ENCODE measurements around the gene GLRA3. TPM values are rescaled to one million over a fixed set of nuclear protein-coding genes. Genes with fewer than 3 reads are reported as not detected.

The GLRA3 gene
- total and polyA plus RNA-seq, 8 donors: 0.03 to 0.11 (median 0.04) TPM; not detected in 3

DNA sequence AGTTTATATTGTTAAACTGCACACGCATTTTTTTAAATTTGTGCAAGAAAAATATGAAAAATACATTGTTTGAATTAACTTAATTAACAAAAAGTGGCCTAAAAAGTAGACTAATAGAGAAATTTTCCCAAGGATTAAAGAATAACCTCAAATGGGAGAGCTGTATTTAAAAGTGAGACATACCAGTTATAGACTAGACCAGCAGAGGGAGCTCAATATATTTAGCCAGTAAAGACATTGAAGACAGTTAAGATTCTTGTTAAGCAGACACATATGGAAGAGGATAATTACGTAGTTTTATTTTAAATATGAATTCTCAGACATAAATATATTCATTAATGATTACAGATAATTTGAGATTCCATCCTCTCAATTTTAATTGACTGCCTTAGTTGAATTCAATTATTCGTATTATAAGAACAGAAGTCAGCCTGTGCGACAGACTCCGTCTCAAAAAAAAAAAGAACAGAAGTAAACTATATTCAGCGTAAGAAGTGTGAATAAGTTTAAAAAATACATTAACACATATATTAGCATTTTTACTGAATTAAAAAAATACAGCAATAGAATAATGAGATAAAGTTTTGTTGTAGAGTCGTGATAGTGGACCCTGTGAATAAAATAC, 64.8 kb downstream of the GLRA3 start:
- intact Hi-C loops (cut with DNase I): no loop called here
- Histone ChIP-seq H3K27me3 (no peaks in the 10 kb centered on the region), H3K4me1 (no peaks in the 10 kb centered on the region), H3K36me3 (no peaks in the 10 kb centered on the region), H3K27ac (no peak overlapping the region), H3K4me3 (no peak overlapping the region), H3K9me3 (no peaks in the 10 kb centered on the region)
- TF ChIP-seq, protein P1, sequence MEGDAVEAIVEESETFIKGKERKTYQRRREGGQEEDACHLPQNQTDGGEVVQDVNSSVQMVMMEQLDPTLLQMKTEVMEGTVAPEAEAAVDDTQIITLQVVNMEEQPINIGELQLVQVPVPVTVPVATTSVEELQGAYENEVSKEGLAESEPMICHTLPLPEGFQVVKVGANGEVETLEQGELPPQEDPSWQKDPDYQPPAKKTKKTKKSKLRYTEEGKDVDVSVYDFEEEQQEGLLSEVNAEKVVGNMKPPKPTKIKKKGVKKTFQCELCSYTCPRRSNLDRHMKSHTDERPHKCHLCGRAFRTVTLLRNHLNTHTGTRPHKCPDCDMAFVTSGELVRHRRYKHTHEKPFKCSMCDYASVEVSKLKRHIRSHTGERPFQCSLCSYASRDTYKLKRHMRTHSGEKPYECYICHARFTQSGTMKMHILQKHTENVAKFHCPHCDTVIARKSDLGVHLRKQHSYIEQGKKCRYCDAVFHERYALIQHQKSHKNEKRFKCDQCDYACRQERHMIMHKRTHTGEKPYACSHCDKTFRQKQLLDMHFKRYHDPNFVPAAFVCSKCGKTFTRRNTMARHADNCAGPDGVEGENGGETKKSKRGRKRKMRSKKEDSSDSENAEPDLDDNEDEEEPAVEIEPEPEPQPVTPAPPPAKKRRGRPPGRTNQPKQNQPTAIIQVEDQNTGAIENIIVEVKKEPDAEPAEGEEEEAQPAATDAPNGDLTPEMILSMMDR (IDR thresholded peaks at IDR 0.05): peak; percentile 33 to 69
- peak; percentile 88 for ATAC-seq
- peak in 2 of 4 donors; percentile 18 to 28 for DNase-seq

DNA sequence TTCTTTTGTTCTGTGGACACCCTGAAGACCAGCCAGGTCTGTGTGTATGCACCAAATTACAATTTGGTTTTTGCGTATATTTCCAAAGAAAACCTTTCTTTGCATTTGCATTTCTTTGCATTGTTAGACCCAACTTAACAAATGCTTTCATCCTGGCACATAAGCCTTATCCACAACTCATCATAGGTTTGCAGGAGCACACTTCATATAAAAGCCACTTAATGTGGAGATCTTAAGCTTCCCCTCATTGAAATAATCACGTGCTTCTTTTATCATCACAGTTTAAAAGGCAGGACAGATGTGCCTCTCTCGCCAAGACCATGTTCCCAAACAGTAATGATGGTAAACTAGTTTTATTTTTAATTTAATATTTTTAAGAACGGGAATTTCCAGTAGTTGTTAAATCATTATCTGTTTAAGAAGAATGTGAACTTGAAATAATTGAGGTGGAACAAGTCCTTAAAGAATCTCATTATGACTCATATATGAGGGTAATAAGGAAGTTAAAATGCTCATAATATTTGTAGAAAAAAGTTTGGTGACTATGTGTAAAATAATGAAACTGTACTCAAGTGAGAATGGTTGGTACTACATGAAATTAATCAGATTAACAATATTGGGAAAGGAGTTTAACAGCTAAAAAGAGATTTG, 65.5 kb downstream of the GLRA3 start:
- TF ChIP-seq, protein P1 (IDR thresholded peaks at IDR 0.05): no peak
- H3K4me3 ChIP-seq: no peak overlapping the region
- DNase-seq (no peak), ATAC-seq (peak; percentile 69)
- H3K27ac ChIP-seq: no peak overlapping the region
- H3K4me1 ChIP-seq: no peaks in the 10 kb centered on the region
- H3K9me3 ChIP-seq: no peaks in the 10 kb centered on the region
- no peaks in the 10 kb centered on the region for H3K36me3 ChIP-seq
- H3K27me3 ChIP-seq: no peaks in the 10 kb centered on the region
- intact Hi-C loops (cut with DNase I): no loop called here

DNA sequence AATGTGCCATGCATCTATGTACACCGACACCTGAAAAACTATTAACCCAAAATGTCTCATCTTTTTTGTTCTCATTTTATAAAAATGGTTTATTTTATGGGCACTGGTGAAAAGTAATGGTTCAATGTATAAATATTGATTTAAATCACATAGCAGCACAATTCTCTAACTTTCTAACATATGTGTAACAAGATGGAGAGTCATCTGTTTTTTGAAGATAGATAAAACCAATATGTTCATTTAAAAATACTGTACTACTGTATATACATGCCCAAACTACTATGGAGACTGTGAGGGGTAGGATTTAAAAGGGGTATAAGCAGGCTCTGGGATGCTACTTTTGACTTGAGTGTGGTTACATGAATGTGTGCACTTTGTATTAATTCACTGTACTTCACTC, 67.6 kb downstream of the GLRA3 start:
- TF ChIP-seq, protein P1 (IDR thresholded peaks at IDR 0.05): no peak
- intact Hi-C loops (cut with DNase I): no loop called here
- ATAC-seq: no peak
- DNase-seq: no peak
- no peaks in the 10 kb centered on the region for H3K4me1 ChIP-seq
- H3K9me3 ChIP-seq: no peaks in the 10 kb centered on the region
- H3K27me3 ChIP-seq: no peaks in the 10 kb centered on the region
- H3K27ac ChIP-seq: no peak overlapping the region
- no peaks in the 10 kb centered on the region for H3K36me3 ChIP-seq
- no peak overlapping the region for H3K4me3 ChIP-seq

DNA sequence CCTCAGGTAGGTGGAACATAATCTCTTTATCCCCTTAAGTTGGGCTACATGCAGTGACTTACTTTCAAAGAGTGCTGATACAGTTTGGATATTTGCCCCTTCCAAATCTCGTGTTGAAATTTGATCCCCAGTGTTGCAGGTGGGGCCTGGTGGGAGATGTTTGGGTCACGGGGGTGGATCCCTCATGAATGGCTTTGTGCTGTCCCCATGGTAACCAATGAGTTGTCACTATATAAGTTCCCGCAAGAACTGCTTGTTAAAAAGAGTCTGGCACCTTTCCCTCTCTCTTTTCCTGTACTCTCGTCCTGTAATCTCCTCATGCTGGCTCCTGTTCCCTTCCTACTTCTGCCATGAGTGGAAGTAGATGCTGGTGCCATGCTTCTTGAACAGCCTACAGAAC, 71.3 kb downstream of the GLRA3 start:
- TF ChIP-seq, protein P1 (IDR thresholded peaks at IDR 0.05): no peak
- no peak overlapping the region for H3K27ac ChIP-seq
- no peaks in the 10 kb centered on the region for H3K4me1 ChIP-seq
- no peaks in the 10 kb centered on the region for H3K9me3 ChIP-seq
- H3K36me3 ChIP-seq: no peaks in the 10 kb centered on the region
- ATAC-seq: no peak
- intact Hi-C loops (cut with DNase I): no loop called here
- H3K4me3 ChIP-seq: no peak overlapping the region
- no peaks in the 10 kb centered on the region for H3K27me3 ChIP-seq
- no peak for DNase-seq

DNA sequence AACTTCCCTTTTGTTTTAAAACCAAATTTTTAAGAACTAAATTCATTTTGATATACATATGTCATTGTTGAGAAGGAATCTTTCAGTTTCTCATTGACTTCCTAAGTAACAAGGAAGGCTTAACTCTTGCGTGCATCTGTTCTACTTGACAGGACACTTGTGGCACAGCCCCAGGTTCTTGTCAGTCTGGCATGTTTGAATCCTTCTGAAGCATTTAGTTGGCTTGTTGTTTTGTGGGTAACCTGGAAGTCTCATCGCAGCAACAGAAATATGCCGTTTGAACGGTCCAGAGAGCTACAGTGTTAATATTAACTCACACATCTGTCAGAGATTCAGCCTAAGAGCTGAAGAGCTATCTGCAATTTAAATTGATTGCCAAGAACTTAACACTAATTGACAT, 76.0 kb downstream of the GLRA3 start:
- TF ChIP-seq, protein P1 (IDR thresholded peaks at IDR 0.05): no peak
- Histone ChIP-seq H3K27me3 (no peaks in the 10 kb centered on the region), H3K9me3 (no peaks in the 10 kb centered on the region), H3K4me1 (no peaks in the 10 kb centered on the region), H3K4me3 (no peak overlapping the region), H3K36me3 (no peaks in the 10 kb centered on the region), H3K27ac (no peak overlapping the region)
- ATAC-seq (no peak), DNase-seq (no peak)
- intact Hi-C loops (cut with DNase I): no loop called here
